ENCODE measurements around the gene SIAH1.

GRCh38 chr16:48392407-48392806 is 7.2 kb upstream of the SIAH1 start:
- TF ChIP-seq CTCF (IDR thresholded peaks at IDR 0.05) (no peak), EZH2 (IDR thresholded peaks at IDR 0.05) (no peak), EZH2phosphoT487 (IDR thresholded peaks at IDR 0.05) (no peak)
